Nephron progenitor cell (in vitro differentiated cells): ENCODE data around the gene MYO1G.

Experiments
- DNase-seq: peaks from one replicate; pipeline ENCODE4 v3.0.0; 2021
- H3K27ac Mint-ChIP-seq: 2 replicates; pipeline ENCODE4 v1.8.0; 2021; ENCODE audit warnings: mild to moderate bottlenecking, moderate library complexity, mixed read lengths
- H3K27me3 Mint-ChIP-seq: 2 replicates; pipeline ENCODE4 v1.8.0; 2021; ENCODE audit warnings: mild to moderate bottlenecking, low read depth, mixed read lengths; ENCODE audit not compliant: poor library complexity
- H3K36me3 Mint-ChIP-seq: 2 replicates; pipeline ENCODE4 v1.8.0; 2021; ENCODE audit warnings: low read depth, mixed read lengths
- H3K4me1 Mint-ChIP-seq: 2 replicates; pipeline ENCODE4 v1.8.0; 2021; ENCODE audit warnings: mixed read lengths
- H3K4me3 Mint-ChIP-seq: 2 replicates; pipeline ENCODE4 v1.8.0; 2021; ENCODE audit warnings: mild to moderate bottlenecking, moderate library complexity, mixed read lengths
- H3K9me3 Mint-ChIP-seq: 2 replicates; pipeline ENCODE4 v1.8.0; 2021; ENCODE audit warnings: mild to moderate bottlenecking, moderate library complexity, mixed read lengths
- TF ChIP-seq, protein P1 (sequence below): fragments of 200-600 bp; sonication (generic); IDR thresholded peaks from 2 replicates; pipeline ENCODE4 v1.5.0; 2021; ENCODE audit warnings: antibody characterized with exemption

Gene MYO1G

GRCh38 chr7:44966731-44967538, 11.9 kb downstream of the MYO1G start:
- H3K9me3 Mint-ChIP-seq, result no peaks in the 10 kb centered on the region
- peaks cover 10% of the 10 kb centered on the region for H3K27me3 Mint-ChIP-seq
- H3K4me3 Mint-ChIP-seq, result no peak overlapping the region
- H3K36me3 Mint-ChIP-seq, result no peaks in the 10 kb centered on the region
- no peak overlapping the region for H3K27ac Mint-ChIP-seq
- TF ChIP-seq, protein P1, sequence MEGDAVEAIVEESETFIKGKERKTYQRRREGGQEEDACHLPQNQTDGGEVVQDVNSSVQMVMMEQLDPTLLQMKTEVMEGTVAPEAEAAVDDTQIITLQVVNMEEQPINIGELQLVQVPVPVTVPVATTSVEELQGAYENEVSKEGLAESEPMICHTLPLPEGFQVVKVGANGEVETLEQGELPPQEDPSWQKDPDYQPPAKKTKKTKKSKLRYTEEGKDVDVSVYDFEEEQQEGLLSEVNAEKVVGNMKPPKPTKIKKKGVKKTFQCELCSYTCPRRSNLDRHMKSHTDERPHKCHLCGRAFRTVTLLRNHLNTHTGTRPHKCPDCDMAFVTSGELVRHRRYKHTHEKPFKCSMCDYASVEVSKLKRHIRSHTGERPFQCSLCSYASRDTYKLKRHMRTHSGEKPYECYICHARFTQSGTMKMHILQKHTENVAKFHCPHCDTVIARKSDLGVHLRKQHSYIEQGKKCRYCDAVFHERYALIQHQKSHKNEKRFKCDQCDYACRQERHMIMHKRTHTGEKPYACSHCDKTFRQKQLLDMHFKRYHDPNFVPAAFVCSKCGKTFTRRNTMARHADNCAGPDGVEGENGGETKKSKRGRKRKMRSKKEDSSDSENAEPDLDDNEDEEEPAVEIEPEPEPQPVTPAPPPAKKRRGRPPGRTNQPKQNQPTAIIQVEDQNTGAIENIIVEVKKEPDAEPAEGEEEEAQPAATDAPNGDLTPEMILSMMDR, result no peak
- no peak for DNase-seq
- no peaks in the 10 kb centered on the region for H3K4me1 Mint-ChIP-seq

DNA sequence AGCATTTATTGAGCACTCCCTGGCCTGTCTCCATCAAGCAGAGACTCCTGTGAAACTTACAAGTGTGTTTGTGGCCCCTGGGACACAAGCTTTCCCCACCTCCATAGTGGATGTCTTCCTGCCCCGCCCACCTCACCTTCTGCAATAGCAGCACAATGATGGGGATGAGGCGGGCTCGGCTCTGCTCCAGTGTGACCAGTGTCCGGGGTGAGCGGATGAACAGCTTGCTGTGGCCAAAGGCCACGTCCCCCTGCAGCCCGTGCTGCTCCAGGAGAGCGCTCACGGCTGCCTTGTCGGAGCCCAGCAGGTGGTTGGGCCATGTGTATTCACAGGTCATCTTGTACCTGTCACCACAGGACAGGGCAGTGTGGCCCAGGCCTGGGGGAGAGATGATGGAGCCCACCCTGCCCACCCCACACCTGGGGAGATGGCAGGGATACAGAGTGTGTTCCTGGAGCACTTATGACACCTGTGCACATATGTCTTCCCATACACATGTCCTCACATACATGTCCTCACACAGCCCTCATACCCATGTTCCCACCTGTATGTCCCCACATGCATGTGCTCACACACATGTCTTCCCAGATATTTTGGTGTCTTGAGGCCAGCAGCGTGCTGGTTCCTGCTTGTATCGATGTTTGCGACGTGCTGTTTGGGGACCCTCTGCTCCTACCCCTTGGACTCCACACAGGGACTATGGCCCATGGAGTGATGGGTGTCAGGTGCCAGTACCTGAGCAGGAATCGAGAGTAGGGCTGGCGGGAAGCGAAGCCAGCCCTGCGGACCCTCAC, 12.7 kb downstream of the MYO1G start:
- H3K9me3 Mint-ChIP-seq, result no peaks in the 10 kb centered on the region
- H3K4me1 Mint-ChIP-seq, result no peaks in the 10 kb centered on the region
- H3K27ac Mint-ChIP-seq, result no peak overlapping the region
- H3K36me3 Mint-ChIP-seq, result no peaks in the 10 kb centered on the region
- H3K4me3 Mint-ChIP-seq, result no peak overlapping the region
- peaks cover 10% of the 10 kb centered on the region for H3K27me3 Mint-ChIP-seq
- TF ChIP-seq, protein P1, result no peak
- DNase-seq, result no peak

DNA sequence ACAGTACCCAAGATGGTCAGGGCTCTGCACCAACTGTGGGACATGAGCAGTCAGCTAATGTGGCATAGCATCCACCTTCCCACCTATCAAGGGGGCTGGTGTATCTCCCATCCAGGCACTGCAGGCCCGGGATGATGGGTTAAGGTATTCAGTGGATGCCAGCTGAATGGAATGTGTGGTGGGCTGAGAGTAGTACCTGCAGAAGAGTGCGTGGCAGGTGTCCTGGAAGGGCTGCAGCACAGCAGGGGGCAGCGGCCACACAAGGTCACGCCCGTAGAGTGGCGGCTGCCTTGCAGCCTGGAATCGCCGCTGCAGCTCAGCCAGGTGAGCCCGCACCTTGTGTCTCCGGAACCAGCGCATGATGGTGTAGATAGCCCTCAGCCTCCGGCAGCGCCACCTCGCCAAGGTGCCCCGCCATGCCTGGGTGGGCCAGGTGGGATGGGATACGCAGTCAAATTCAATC, 13.3 kb downstream of the MYO1G start:
- H3K27me3 Mint-ChIP-seq, result peaks cover 14% of the 10 kb centered on the region
- no peak for DNase-seq
- H3K9me3 Mint-ChIP-seq, result no peaks in the 10 kb centered on the region
- H3K36me3 Mint-ChIP-seq, result no peaks in the 10 kb centered on the region
- no peak overlapping the region for H3K27ac Mint-ChIP-seq
- TF ChIP-seq, protein P1, result no peak
- no peaks in the 10 kb centered on the region for H3K4me1 Mint-ChIP-seq
- H3K4me3 Mint-ChIP-seq, result no peak overlapping the region

- no peaks in the 10 kb centered on the region for H3K9me3 Mint-ChIP-seq
- peaks cover 20% of the 10 kb centered on the region for H3K27me3 Mint-ChIP-seq
- no peak overlapping the region for H3K27ac Mint-ChIP-seq
- no peak overlapping the region for H3K4me3 Mint-ChIP-seq
- DNase-seq, result no peak
- H3K4me1 Mint-ChIP-seq, result no peaks in the 10 kb centered on the region
- no peaks in the 10 kb centered on the region for H3K36me3 Mint-ChIP-seq
- TF ChIP-seq, protein P1, result no peak
These were observed 13.9 kb downstream of the MYO1G start for GRCh38 chr7:44964831-44965440.

DNA sequence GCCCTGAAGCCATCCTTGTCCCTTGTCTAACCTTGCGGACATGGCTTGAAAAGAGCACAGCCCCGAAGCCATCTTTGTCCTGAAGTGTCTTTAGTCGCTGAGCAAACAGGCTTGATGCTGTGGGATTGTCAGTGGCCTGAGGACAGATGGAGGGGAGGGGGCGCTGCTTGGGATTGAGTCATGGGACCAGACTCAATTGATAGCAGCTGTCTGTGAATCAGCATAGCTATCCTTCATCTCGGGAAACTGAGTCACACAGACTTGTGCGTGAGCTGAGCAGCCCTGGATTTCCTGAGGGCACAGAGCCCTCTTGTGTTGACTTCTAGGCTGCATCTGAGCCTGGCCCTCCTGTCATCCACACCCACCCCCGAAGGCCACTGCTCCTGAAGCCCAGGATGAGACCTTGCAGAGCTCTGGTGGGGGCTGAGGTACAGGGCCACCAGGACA, 14.4 kb downstream of the MYO1G start:
- Mint-ChIP-seq H3K27ac (no peak overlapping the region), H3K4me1 (no peaks in the 10 kb centered on the region), H3K4me3 (no peak overlapping the region), H3K36me3 (no peaks in the 10 kb centered on the region), H3K9me3 (no peaks in the 10 kb centered on the region), H3K27me3 (peaks cover 22% of the 10 kb centered on the region)
- TF ChIP-seq, protein P1, result no peak
- no peak for DNase-seq
